ENCODE data around the gene LARP1. TPM values are rescaled to one million over a fixed set of nuclear protein-coding genes. Genes with fewer than 3 reads are reported as not detected.

LARP1 gene
- total and polyA plus RNA-seq, 9 of the 15 experiments (the other 6 are each of a cell fraction or from before 2014, with no cell fraction given): 22.6 to 300 (median 92.0) TPM

DNA sequence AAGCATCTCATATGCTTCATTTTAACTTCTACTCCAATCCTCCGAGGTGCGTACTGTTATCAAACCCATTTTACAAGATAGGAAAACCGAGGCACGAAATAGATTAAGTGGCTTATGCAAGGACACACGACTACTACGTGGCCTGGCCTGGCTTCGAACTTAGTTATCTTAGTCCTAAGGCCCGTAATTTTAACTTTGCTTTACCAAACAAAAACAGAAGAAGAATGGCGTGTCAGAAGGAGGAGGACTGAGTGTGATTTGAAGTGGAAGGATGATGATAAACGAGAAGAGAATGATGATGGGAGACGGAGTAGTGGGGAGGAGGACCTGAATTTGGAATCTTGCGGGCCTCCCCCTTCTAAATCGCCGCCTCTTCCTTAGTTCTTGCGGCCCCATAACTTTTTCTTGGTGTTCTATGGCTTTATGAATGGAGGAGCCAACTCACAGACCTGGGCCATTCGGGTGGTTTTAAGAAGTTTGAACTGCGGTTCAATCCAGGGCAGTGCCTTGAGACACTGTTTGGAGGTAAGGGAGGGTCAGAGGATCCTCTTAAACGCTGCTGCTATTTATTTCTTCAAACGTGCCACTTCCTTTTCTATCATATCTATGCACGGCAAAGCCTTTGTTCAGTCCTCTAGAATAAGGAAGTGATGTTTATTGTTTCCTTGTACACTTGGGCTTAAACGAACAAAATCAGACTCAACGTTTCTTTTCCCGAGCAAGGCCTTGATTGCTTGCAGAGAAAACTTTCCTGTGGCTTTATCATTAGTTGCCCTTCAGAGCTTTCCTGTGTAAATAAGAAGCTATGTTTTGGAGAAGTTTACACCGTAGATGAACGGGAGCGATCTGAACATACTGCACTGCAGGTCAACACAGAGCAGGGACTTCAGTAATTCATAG lies 104.0 kb downstream of the LARP1 start (continued):
- TF ChIP-seq, protein P1, sequence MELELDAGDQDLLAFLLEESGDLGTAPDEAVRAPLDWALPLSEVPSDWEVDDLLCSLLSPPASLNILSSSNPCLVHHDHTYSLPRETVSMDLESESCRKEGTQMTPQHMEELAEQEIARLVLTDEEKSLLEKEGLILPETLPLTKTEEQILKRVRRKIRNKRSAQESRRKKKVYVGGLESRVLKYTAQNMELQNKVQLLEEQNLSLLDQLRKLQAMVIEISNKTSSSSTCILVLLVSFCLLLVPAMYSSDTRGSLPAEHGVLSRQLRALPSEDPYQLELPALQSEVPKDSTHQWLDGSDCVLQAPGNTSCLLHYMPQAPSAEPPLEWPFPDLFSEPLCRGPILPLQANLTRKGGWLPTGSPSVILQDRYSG (tag; conservative IDR thresholded peaks at IDR 0.05; ENCODE audit: low read depth): no peak
- TF ChIP-seq SLC30A9 (CRISPR knock-in tag; IDR thresholded peaks at IDR 0.05) (no peak), EP400 (IDR thresholded peaks at IDR 0.05) (no peak), MBD2 (IDR thresholded peaks at IDR 0.05; ENCODE audit: borderline replicate concordance, low read depth) (no peak), SMARCA4 (IDR thresholded peaks at IDR 0.05) (0 out of 2 replicates have a peak, but pooled peaks have one; percentile 6), MYBL2 (IDR thresholded peaks at IDR 0.05; ENCODE audit: low read depth) (no peak), MYBL2 (CRISPR knock-in tag; IDR thresholded peaks at IDR 0.05; ENCODE audit: borderline replicate concordance) (no peak), ZNF263 (CRISPR knock-in tag; IDR thresholded peaks at IDR 0.05; ENCODE audit: borderline replicate concordance) (0 out of 2 replicates have a peak, but pooled peaks have one; percentile 10), ZNF830 (CRISPR knock-in tag; IDR thresholded peaks at IDR 0.05) (no peak), BHLHE40 (IDR thresholded peaks at IDR 0.05; ENCODE audit: low read length) (0 out of 2 replicates have a peak, but pooled peaks have one; percentile 41), KDM2B (CRISPR knock-in tag; IDR thresholded peaks at IDR 0.05) (no peak), ZSCAN32 (CRISPR knock-in tag; IDR thresholded peaks at IDR 0.05) (no peak), RBM39 (optimal IDR thresholded peaks at IDR 0.05; ENCODE audit: low read depth, low read length) (no peak), FOXA3 (CRISPR knock-in tag; conservative IDR thresholded peaks at IDR 0.05 in 1 of 2, IDR thresholded peaks at IDR 0.05 in 1 of 2) (peak; percentile 15 to 68; a peak in 1 of 4 replicates), HMG20A (CRISPR knock-in tag; conservative IDR thresholded peaks at IDR 0.05) (no peak), ZNF24 (IDR thresholded peaks at IDR 0.05) (0 out of 2 replicates have a peak, but pooled peaks have one; percentile 31), HDAC8 (tag; IDR thresholded peaks at IDR 0.05) (no peak)
- TF ChIP-seq, protein P2, sequence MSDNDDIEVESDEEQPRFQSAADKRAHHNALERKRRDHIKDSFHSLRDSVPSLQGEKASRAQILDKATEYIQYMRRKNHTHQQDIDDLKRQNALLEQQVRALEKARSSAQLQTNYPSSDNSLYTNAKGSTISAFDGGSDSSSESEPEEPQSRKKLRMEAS (CRISPR knock-in tag; IDR thresholded peaks at IDR 0.05): no peak
- TF ChIP-seq, protein P3, sequence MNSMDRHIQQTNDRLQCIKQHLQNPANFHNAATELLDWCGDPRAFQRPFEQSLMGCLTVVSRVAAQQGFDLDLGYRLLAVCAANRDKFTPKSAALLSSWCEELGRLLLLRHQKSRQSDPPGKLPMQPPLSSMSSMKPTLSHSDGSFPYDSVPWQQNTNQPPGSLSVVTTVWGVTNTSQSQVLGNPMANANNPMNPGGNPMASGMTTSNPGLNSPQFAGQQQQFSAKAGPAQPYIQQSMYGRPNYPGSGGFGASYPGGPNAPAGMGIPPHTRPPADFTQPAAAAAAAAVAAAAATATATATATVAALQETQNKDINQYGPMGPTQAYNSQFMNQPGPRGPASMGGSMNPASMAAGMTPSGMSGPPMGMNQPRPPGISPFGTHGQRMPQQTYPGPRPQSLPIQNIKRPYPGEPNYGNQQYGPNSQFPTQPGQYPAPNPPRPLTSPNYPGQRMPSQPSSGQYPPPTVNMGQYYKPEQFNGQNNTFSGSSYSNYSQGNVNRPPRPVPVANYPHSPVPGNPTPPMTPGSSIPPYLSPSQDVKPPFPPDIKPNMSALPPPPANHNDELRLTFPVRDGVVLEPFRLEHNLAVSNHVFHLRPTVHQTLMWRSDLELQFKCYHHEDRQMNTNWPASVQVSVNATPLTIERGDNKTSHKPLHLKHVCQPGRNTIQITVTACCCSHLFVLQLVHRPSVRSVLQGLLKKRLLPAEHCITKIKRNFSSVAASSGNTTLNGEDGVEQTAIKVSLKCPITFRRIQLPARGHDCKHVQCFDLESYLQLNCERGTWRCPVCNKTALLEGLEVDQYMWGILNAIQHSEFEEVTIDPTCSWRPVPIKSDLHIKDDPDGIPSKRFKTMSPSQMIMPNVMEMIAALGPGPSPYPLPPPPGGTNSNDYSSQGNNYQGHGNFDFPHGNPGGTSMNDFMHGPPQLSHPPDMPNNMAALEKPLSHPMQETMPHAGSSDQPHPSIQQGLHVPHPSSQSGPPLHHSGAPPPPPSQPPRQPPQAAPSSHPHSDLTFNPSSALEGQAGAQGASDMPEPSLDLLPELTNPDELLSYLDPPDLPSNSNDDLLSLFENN (IDR thresholded peaks at IDR 0.05; ENCODE audit: low read depth in 2 of 2, low read length in 2 of 2): no peak
- TF ChIP-seq, protein P4, sequence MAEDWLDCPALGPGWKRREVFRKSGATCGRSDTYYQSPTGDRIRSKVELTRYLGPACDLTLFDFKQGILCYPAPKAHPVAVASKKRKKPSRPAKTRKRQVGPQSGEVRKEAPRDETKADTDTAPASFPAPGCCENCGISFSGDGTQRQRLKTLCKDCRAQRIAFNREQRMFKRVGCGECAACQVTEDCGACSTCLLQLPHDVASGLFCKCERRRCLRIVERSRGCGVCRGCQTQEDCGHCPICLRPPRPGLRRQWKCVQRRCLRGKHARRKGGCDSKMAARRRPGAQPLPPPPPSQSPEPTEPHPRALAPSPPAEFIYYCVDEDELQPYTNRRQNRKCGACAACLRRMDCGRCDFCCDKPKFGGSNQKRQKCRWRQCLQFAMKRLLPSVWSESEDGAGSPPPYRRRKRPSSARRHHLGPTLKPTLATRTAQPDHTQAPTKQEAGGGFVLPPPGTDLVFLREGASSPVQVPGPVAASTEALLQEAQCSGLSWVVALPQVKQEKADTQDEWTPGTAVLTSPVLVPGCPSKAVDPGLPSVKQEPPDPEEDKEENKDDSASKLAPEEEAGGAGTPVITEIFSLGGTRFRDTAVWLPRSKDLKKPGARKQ (CRISPR knock-in tag; IDR thresholded peaks at IDR 0.05): no peak
- TF ChIP-seq, protein P5, sequence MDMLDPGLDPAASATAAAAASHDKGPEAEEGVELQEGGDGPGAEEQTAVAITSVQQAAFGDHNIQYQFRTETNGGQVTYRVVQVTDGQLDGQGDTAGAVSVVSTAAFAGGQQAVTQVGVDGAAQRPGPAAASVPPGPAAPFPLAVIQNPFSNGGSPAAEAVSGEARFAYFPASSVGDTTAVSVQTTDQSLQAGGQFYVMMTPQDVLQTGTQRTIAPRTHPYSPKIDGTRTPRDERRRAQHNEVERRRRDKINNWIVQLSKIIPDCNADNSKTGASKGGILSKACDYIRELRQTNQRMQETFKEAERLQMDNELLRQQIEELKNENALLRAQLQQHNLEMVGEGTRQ (CRISPR knock-in tag; IDR thresholded peaks at IDR 0.05): no peak
